ENCODE data around the gene ADAD2. TPM values are rescaled to one million over a fixed set of nuclear protein-coding genes. Genes with fewer than 3 reads are reported as not detected.

Gene ADAD2
- total RNA-seq, 6 experiments from 2014 or later, result 0.87 to 1.0 TPM; not detected in 4

DNA sequence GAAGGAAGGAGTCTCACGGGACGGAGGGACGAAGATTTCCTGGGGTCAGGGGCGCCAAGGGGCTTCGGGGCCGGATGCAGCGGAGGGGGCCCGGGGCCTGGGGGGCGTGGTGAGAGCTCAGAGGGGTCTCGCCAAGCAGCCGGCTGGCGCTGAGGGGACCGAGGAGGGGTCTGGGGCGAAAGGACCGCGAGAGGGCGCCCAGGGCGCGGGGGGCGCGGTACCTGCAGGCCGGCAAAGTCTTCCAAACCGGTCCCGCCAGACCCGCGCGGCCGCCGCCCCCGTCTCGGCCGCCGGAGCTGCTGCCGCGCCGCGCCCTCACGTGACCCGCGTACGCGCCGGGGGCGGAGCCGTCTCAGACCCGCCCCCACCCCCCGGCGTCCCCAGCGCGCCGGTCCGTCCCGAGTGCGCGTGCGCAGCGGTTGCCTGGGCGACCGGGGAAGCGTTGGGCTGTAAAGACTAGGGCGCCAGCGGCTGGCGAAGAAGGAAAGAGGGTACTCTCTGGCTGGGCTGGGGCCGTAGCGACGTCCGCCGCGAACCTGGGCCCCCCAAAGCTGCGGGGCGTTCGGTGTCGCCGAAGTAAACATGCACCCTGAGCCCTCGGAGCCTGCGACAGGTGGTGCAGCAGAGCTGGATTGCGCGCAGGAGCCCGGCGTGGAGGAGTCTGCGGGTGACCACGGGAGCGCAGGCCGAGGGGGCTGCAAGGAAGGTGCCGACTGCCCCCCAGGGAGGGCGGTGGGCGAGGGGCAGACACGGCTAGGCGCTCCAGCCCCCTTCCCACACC, 45.9 kb upstream of the ADAD2 start, which contains the start of the genes DNAAF1 and HSDL1:
Gene DNAAF1, plus strand, starts transcription at position 450 of the 781 bp plus-strand sequence. Its CDS starts 133 bp downstream, at position 583.
Gene HSDL1, minus strand, starts transcription at position 319 of the 781 bp plus-strand sequence. CDS start 13,856 bp downstream, outside the sequence.
- TF ChIP-seq POLR2A (IDR thresholded peaks at IDR 0.05), result peak; percentile 31
- TF ChIP-seq, protein P1, sequence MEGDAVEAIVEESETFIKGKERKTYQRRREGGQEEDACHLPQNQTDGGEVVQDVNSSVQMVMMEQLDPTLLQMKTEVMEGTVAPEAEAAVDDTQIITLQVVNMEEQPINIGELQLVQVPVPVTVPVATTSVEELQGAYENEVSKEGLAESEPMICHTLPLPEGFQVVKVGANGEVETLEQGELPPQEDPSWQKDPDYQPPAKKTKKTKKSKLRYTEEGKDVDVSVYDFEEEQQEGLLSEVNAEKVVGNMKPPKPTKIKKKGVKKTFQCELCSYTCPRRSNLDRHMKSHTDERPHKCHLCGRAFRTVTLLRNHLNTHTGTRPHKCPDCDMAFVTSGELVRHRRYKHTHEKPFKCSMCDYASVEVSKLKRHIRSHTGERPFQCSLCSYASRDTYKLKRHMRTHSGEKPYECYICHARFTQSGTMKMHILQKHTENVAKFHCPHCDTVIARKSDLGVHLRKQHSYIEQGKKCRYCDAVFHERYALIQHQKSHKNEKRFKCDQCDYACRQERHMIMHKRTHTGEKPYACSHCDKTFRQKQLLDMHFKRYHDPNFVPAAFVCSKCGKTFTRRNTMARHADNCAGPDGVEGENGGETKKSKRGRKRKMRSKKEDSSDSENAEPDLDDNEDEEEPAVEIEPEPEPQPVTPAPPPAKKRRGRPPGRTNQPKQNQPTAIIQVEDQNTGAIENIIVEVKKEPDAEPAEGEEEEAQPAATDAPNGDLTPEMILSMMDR (IDR thresholded peaks at IDR 0.05), result no peak
- H3K4me1 ChIP-seq, result peaks cover 0 to 4% (median 0%) of the 10 kb centered on the region in 4 donors
- no peaks in the 10 kb centered on the region for H3K27me3 ChIP-seq
- no peaks in the 10 kb centered on the region for H3K36me3 ChIP-seq
- ATAC-seq (peak; percentile 92 to 98 (median 95)), DNase-seq (peak; percentile 91 to 94 (median 94))
- H3K27ac ChIP-seq, result peak within 1 kb of the TSS in 2 of 3 donors; percentile 56 to 75
- H3K9me3 ChIP-seq, result no peaks in the 10 kb centered on the region
- WGBS (ENCODE audit: insufficient coverage, low coverage, low lambda C conversion rate, missing lambda C conversion rate), result 0% methylated on average over 7 of the region's 89 CpGs
- intact Hi-C loops (cut with DNase I), result no loop called here
- peak within 1 kb of the TSS; percentile 79 to 96 (median 87) for H3K4me3 ChIP-seq

DNA sequence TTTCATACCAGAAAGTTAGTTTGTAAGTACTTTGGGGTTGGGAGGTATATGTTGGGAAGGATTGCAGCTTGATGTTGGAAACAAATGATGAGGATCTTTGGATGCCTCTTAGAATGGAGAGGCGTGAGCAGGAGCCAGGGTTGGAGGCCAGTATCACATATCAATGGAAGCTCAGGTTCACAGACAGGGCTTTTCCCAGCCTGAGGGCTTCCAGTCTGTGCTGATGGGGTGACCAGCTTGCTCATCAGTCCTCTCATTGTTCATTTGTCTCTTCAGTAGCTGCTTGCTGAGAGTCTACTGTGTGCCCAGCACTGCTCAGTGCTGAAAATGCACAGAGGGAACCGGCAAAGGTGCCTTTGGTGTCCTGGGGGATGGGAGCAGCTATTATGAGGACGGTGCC, 40.0 kb upstream of the ADAD2 start:
- TF ChIP-seq, protein P1 (IDR thresholded peaks at IDR 0.05), result no peak
- no peak for TF ChIP-seq POLR2A (IDR thresholded peaks at IDR 0.05)
- 74% methylated on average over 2 of the region's 3 CpGs for WGBS (ENCODE audit: insufficient coverage, low coverage, low lambda C conversion rate, missing lambda C conversion rate)
- no peaks in the 10 kb centered on the region for H3K27me3 ChIP-seq
- no peak overlapping the region for H3K27ac ChIP-seq
- H3K36me3 ChIP-seq, result no peaks in the 10 kb centered on the region
- no peak for ATAC-seq
- no peak for DNase-seq
- no peak overlapping the region for H3K4me3 ChIP-seq
- intact Hi-C loops (cut with DNase I), result no loop called here
- no peaks in the 10 kb centered on the region for H3K4me1 ChIP-seq
- no peaks in the 10 kb centered on the region for H3K9me3 ChIP-seq

DNA sequence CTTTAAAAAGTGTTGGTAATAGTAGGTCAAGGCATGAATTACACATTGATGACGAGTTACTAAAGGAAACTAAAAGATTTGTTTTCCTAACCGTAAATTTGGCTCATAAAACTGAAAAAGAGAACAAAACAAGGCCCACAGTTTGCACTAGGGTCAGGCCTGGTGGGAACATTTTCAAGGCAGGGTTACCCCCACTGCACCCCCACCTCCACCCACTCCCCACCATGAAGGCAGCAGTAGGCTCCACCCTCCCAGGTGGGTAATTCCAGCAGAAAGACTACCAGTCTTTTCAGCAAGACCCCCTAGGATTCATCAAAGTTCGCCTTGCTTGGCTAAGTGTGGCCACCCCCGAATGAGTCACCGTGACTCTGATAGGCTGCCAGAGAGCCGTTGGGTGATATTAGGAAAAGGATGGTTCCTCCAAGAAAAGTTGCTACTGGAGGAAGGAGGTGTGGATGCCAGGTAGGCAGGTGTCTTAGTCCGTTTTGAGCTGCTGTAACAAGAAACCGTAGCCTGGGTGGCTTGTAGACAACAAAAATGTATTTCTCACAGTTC, 37.2 kb upstream of the ADAD2 start:
- no peak for DNase-seq

DNA sequence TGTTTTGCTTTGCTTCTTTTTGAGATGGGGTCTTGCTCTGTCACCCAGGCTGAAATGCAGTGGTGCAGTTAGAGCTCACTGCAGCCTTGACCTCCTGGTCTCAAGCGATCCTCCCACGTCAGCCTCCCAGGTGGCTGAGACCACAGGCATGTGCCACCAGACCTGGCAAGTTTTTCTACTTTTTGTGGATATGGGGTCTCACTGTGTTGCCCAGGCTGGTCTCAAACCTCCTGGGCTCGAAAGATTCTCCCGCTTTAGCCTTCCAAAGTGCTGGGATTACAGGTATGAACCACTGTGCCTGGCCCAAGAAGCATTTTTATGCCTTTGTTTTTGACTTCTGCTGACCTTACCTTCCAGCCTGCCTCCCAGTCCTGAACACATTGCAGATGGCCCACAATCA, 35.7 kb upstream of the ADAD2 start:
- 89% methylated on average over 2 of the region's 4 CpGs for WGBS (ENCODE audit: insufficient coverage, low coverage, low lambda C conversion rate, missing lambda C conversion rate)
- no peak for ATAC-seq
- TF ChIP-seq POLR2A (IDR thresholded peaks at IDR 0.05), result no peak
- TF ChIP-seq, protein P1 (IDR thresholded peaks at IDR 0.05), result no peak

More for the DNA sequence above, 37.2 kb upstream of the ADAD2 start:
- WGBS (ENCODE audit: insufficient coverage, low coverage, low lambda C conversion rate, missing lambda C conversion rate), result 43% methylated on average over 6 of the region's 8 CpGs
- no peak for ATAC-seq
- no peak overlapping the region for H3K27ac ChIP-seq
- H3K27me3 ChIP-seq, result no peaks in the 10 kb centered on the region
- H3K4me1 ChIP-seq, result no peaks in the 10 kb centered on the region
- no peaks in the 10 kb centered on the region for H3K36me3 ChIP-seq
- no peak for TF ChIP-seq POLR2A (IDR thresholded peaks at IDR 0.05)
- TF ChIP-seq, protein P1 (IDR thresholded peaks at IDR 0.05), result no peak
- no peaks in the 10 kb centered on the region for H3K9me3 ChIP-seq
- H3K4me3 ChIP-seq, result no peak overlapping the region
- intact Hi-C loops (cut with DNase I), result no loop called here

More for the DNA sequence above, 35.7 kb upstream of the ADAD2 start:
- Histone ChIP-seq H3K4me1 (no peaks in the 10 kb centered on the region), H3K36me3 (no peaks in the 10 kb centered on the region), H3K9me3 (no peaks in the 10 kb centered on the region), H3K27me3 (no peaks in the 10 kb centered on the region), H3K27ac (no peak overlapping the region), H3K4me3 (no peak overlapping the region)
- intact Hi-C loops (cut with DNase I), result no loop called here
- DNase-seq, result no peak
